ENCODE measurements around the gene KIF1C.

KIF1C gene

GRCh38 chr17:4997302-4998026 lies at the start of gene KIF1C, which contains the start of gene INCA1:
Gene KIF1C (plus strand): TSS chr17:4997950. CDS start chr17:5000247, 2,297 bp downstream.
Gene INCA1 (minus strand): TSS chr17:4997522. CDS start chr17:4994437, 3,085 bp downstream.
- in situ Hi-C loops (cut with MboI; ENCODE audit: low sequenced_read_pairs) = no loop called here

GRCh38 chr17:4948166-4948930 lies 49.4 kb upstream of the KIF1C start, which contains the start of gene PFN1:
Gene PFN1 (minus strand): TSS chr17:4948530. CDS start chr17:4948394, 136 bp downstream.
- in situ Hi-C loops (cut with MboI; ENCODE audit: low sequenced_read_pairs) = no loop called here

- in situ Hi-C loops (cut with MboI; ENCODE audit: low sequenced_read_pairs) = no loop called here
Observed at GRCh38 chr17:4948931-4949320, 48.8 kb upstream of the KIF1C start.

- in situ Hi-C loops (cut with MboI; ENCODE audit: low sequenced_read_pairs) = no loop called here
Observed at GRCh38 chr17:4949321-4950074, 48.3 kb upstream of the KIF1C start.

- in situ Hi-C loops (cut with MboI; ENCODE audit: low sequenced_read_pairs) = no loop called here
Observed at GRCh38 chr17:4950075-4950745, 47.5 kb upstream of the KIF1C start.

GRCh38 chr17:4950746-4951204 lies 47.0 kb upstream of the KIF1C start, which contains the start of gene ENO3:
Gene ENO3 (plus strand): TSS chr17:4951119. CDS start chr17:4951830, 711 bp downstream.
- in situ Hi-C loops (cut with MboI; ENCODE audit: low sequenced_read_pairs) = no loop called here

GRCh38 chr17:4951486-4951885 lies 46.3 kb upstream of the KIF1C start:
- in situ Hi-C loops (cut with MboI; ENCODE audit: low sequenced_read_pairs) = no loop called here

GRCh38 chr17:4953451-4953961 lies 44.2 kb upstream of the KIF1C start:
- in situ Hi-C loops (cut with MboI; ENCODE audit: low sequenced_read_pairs) = no loop called here

- in situ Hi-C loops (cut with MboI; ENCODE audit: low sequenced_read_pairs) = no loop called here
Observed at GRCh38 chr17:4955091-4955490, 42.7 kb upstream of the KIF1C start.

GRCh38 chr17:4956493-4957061 lies 41.2 kb upstream of the KIF1C start:
- in situ Hi-C loops (cut with MboI; ENCODE audit: low sequenced_read_pairs) = no loop called here

- in situ Hi-C loops (cut with MboI; ENCODE audit: low sequenced_read_pairs) = no loop called here
Observed at GRCh38 chr17:4958102-4958501, 39.6 kb upstream of the KIF1C start.

- in situ Hi-C loops (cut with MboI; ENCODE audit: low sequenced_read_pairs) = no loop called here
Observed at GRCh38 chr17:4959261-4959965, 38.3 kb upstream of the KIF1C start.

GRCh38 chr17:4960279-4960922 lies 37.3 kb upstream of the KIF1C start:
- in situ Hi-C loops (cut with MboI; ENCODE audit: low sequenced_read_pairs) = no loop called here

- in situ Hi-C loops (cut with MboI; ENCODE audit: low sequenced_read_pairs) = no loop called here
Observed at GRCh38 chr17:4965311-4965986, 32.3 kb upstream of the KIF1C start.

- in situ Hi-C loops (cut with MboI; ENCODE audit: low sequenced_read_pairs) = no loop called here
Observed at GRCh38 chr17:4966844-4967538, 30.8 kb upstream of the KIF1C start.

- in situ Hi-C loops (cut with MboI; ENCODE audit: low sequenced_read_pairs) = no loop called here
Observed at GRCh38 chr17:4967539-4968485, 29.9 kb upstream of the KIF1C start, which contains the start of gene SPAG7. Gene SPAG7 (minus strand): TSS chr17:4967817. CDS start chr17:4967804, 13 bp downstream.
